Lower leg skin (tissue), 3 donors: ENCODE data around the gene FLNB.

ENCODE experiments used
- POLR2A ChIP-seq, 2 donors: fragments of 450-650 bp; IDR thresholded peaks; one replicate each; pipeline ENCODE4 v1.6.1; 2016 to 2017; ENCODE audit warnings: antibody characterized with exemption in 2 of 2, mild to moderate bottlenecking in 1 of 2, moderate library complexity in 1 of 2
- TF ChIP-seq, protein P1 (sequence below), 3 donors: fragments of 450-650 bp; IDR thresholded peaks; one replicate each; pipeline ENCODE4 v1.5.1; 2016; ENCODE audit warnings: antibody characterized with exemption in 3 of 3, mild to moderate bottlenecking in 3 of 3, moderate library complexity in 2 of 3

- TF ChIP-seq, protein P1, sequence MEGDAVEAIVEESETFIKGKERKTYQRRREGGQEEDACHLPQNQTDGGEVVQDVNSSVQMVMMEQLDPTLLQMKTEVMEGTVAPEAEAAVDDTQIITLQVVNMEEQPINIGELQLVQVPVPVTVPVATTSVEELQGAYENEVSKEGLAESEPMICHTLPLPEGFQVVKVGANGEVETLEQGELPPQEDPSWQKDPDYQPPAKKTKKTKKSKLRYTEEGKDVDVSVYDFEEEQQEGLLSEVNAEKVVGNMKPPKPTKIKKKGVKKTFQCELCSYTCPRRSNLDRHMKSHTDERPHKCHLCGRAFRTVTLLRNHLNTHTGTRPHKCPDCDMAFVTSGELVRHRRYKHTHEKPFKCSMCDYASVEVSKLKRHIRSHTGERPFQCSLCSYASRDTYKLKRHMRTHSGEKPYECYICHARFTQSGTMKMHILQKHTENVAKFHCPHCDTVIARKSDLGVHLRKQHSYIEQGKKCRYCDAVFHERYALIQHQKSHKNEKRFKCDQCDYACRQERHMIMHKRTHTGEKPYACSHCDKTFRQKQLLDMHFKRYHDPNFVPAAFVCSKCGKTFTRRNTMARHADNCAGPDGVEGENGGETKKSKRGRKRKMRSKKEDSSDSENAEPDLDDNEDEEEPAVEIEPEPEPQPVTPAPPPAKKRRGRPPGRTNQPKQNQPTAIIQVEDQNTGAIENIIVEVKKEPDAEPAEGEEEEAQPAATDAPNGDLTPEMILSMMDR (IDR thresholded peaks at IDR 0.05): no peak
- TF ChIP-seq POLR2A (IDR thresholded peaks at IDR 0.05): no peak
Observed at GRCh38 chr3:57961828-57962447, 46.3 kb upstream of the FLNB start.
